ENCODE measurements around the gene DDTL.
"Not testable (repeated sequence)": the region's sequence is repeated elsewhere in the genome, so short reads cannot be mapped to it uniquely, and the experiment has no call there.

The DDTL gene

GRCh38 chr22:23989583-23990244, 23.0 kb downstream of the DDTL start:
- H3K36me3 ChIP-seq (ENCODE audit: control insufficient read depth in 2 of 2, insufficient read depth in 2 of 2, low read length in 2 of 2); H3K27me3 ChIP-seq (ENCODE audit: control insufficient read depth in 1 of 2, insufficient read depth in 2 of 2, low read length in 2 of 2); H3K27ac ChIP-seq (ENCODE audit: low read length); H3K4me1 ChIP-seq (ENCODE audit: control insufficient read depth, insufficient read depth, low read length); H3K4me3 ChIP-seq (ENCODE audit: low read length in 2 of 2); H3K9me3 ChIP-seq (ENCODE audit: control insufficient read depth in 2 of 2, low read length in 2 of 2); H3K9ac ChIP-seq (ENCODE audit: low read length in 2 of 2): not testable (repeated sequence)

GRCh38 chr22:23993080-23993479, 26.4 kb downstream of the DDTL start:
- not testable (repeated sequence) for H3K27me3 ChIP-seq (ENCODE audit: control insufficient read depth in 1 of 2, insufficient read depth in 2 of 2, low read length in 2 of 2); H3K4me3 ChIP-seq (ENCODE audit: low read length in 2 of 2); H3K9ac ChIP-seq (ENCODE audit: low read length in 2 of 2); H3K27ac ChIP-seq (ENCODE audit: low read length); H3K9me3 ChIP-seq (ENCODE audit: control insufficient read depth in 2 of 2, low read length in 2 of 2); H3K4me1 ChIP-seq (ENCODE audit: control insufficient read depth, insufficient read depth, low read length); H3K36me3 ChIP-seq (ENCODE audit: control insufficient read depth in 2 of 2, insufficient read depth in 2 of 2, low read length in 2 of 2)

GRCh38 chr22:23993581-23994177, 27.0 kb downstream of the DDTL start:
- not testable (repeated sequence) for H3K4me3 ChIP-seq (ENCODE audit: low read length in 2 of 2); H3K9ac ChIP-seq (ENCODE audit: low read length in 2 of 2); H3K4me1 ChIP-seq (ENCODE audit: control insufficient read depth, insufficient read depth, low read length); H3K27me3 ChIP-seq (ENCODE audit: control insufficient read depth in 1 of 2, insufficient read depth in 2 of 2, low read length in 2 of 2); H3K27ac ChIP-seq (ENCODE audit: low read length); H3K9me3 ChIP-seq (ENCODE audit: control insufficient read depth in 2 of 2, low read length in 2 of 2); H3K36me3 ChIP-seq (ENCODE audit: control insufficient read depth in 2 of 2, insufficient read depth in 2 of 2, low read length in 2 of 2)

- Histone ChIP-seq H3K27ac (ENCODE audit: low read length) (no peak overlapping the region), H3K4me1 (ENCODE audit: control insufficient read depth, insufficient read depth, low read length) (no peaks in the 10 kb centered on the region), H3K9ac (ENCODE audit: low read length in 2 of 2) (no peak overlapping the region), H3K9me3 (ENCODE audit: control insufficient read depth in 2 of 2, low read length in 2 of 2) (no peaks in the 10 kb centered on the region), H3K4me3 (ENCODE audit: low read length in 2 of 2) (no peak overlapping the region), H3K27me3 (ENCODE audit: control insufficient read depth in 1 of 2, insufficient read depth in 2 of 2, low read length in 2 of 2) (no peaks in the 10 kb centered on the region), H3K36me3 (ENCODE audit: control insufficient read depth in 2 of 2, insufficient read depth in 2 of 2, low read length in 2 of 2) (no peaks in the 10 kb centered on the region)
Observed at GRCh38 chr22:23997092-23997491, 30.4 kb downstream of the DDTL start.

GRCh38 chr22:23999779-24000178, 33.1 kb downstream of the DDTL start:
- H3K9me3 ChIP-seq (ENCODE audit: control insufficient read depth in 2 of 2, low read length in 2 of 2); H3K27ac ChIP-seq (ENCODE audit: low read length); H3K36me3 ChIP-seq (ENCODE audit: control insufficient read depth in 2 of 2, insufficient read depth in 2 of 2, low read length in 2 of 2); H3K27me3 ChIP-seq (ENCODE audit: control insufficient read depth in 1 of 2, insufficient read depth in 2 of 2, low read length in 2 of 2); H3K4me1 ChIP-seq (ENCODE audit: control insufficient read depth, insufficient read depth, low read length); H3K9ac ChIP-seq (ENCODE audit: low read length in 2 of 2); H3K4me3 ChIP-seq (ENCODE audit: low read length in 2 of 2): not testable (repeated sequence)

- Histone ChIP-seq H3K36me3 (ENCODE audit: control insufficient read depth in 2 of 2, insufficient read depth in 2 of 2, low read length in 2 of 2) (no peaks in the 10 kb centered on the region), H3K9ac (ENCODE audit: low read length in 2 of 2) (no peak overlapping the region), H3K27me3 (ENCODE audit: control insufficient read depth in 1 of 2, insufficient read depth in 2 of 2, low read length in 2 of 2) (no peaks in the 10 kb centered on the region), H3K4me3 (ENCODE audit: low read length in 2 of 2) (no peak overlapping the region), H3K27ac (ENCODE audit: low read length) (no peak overlapping the region), H3K9me3 (ENCODE audit: control insufficient read depth in 2 of 2, low read length in 2 of 2) (no peaks in the 10 kb centered on the region), H3K4me1 (ENCODE audit: control insufficient read depth, insufficient read depth, low read length) (peaks cover 11% of the 10 kb centered on the region)
Observed at GRCh38 chr22:24001314-24001713, 34.6 kb downstream of the DDTL start.

GRCh38 chr22:24002272-24002671, 35.6 kb downstream of the DDTL start:
- no peaks in the 10 kb centered on the region for H3K27me3 ChIP-seq (ENCODE audit: control insufficient read depth in 1 of 2, insufficient read depth in 2 of 2, low read length in 2 of 2)

GRCh38 chr22:24002851-24003250, 36.2 kb downstream of the DDTL start:
- no peak overlapping the region for H3K27ac ChIP-seq (ENCODE audit: low read length)
- H3K27me3 ChIP-seq (ENCODE audit: control insufficient read depth in 1 of 2, insufficient read depth in 2 of 2, low read length in 2 of 2), result peaks cover 0 to under 1% of the 10 kb centered on the region in 2 donors
- H3K9ac ChIP-seq (ENCODE audit: low read length in 2 of 2), result no peak overlapping the region
- H3K4me1 ChIP-seq (ENCODE audit: control insufficient read depth, insufficient read depth, low read length), result peaks cover 11% of the 10 kb centered on the region
- H3K36me3 ChIP-seq (ENCODE audit: control insufficient read depth in 2 of 2, insufficient read depth in 2 of 2, low read length in 2 of 2), result no peaks in the 10 kb centered on the region
- no peaks in the 10 kb centered on the region for H3K9me3 ChIP-seq (ENCODE audit: control insufficient read depth in 2 of 2, low read length in 2 of 2)
- no peak overlapping the region for H3K4me3 ChIP-seq (ENCODE audit: low read length in 2 of 2)

More at GRCh38 chr22:24002272-24002671, 35.6 kb downstream of the DDTL start:
- H3K4me3 ChIP-seq (ENCODE audit: low read length in 2 of 2), result no peak overlapping the region
- no peak overlapping the region for H3K27ac ChIP-seq (ENCODE audit: low read length)
- H3K9ac ChIP-seq (ENCODE audit: low read length in 2 of 2), result no peak overlapping the region
- H3K4me1 ChIP-seq (ENCODE audit: control insufficient read depth, insufficient read depth, low read length), result peaks cover 11% of the 10 kb centered on the region
- H3K9me3 ChIP-seq (ENCODE audit: control insufficient read depth in 2 of 2, low read length in 2 of 2), result no peaks in the 10 kb centered on the region
- H3K36me3 ChIP-seq (ENCODE audit: control insufficient read depth in 2 of 2, insufficient read depth in 2 of 2, low read length in 2 of 2), result no peaks in the 10 kb centered on the region

- peaks cover 11% of the 10 kb centered on the region for H3K4me1 ChIP-seq (ENCODE audit: control insufficient read depth, insufficient read depth, low read length)
- H3K27me3 ChIP-seq (ENCODE audit: control insufficient read depth in 1 of 2, insufficient read depth in 2 of 2, low read length in 2 of 2), result peaks cover 0 to 2% of the 10 kb centered on the region in 2 donors
- no peak overlapping the region for H3K27ac ChIP-seq (ENCODE audit: low read length)
- H3K36me3 ChIP-seq (ENCODE audit: control insufficient read depth in 2 of 2, insufficient read depth in 2 of 2, low read length in 2 of 2), result no peaks in the 10 kb centered on the region
- H3K9me3 ChIP-seq (ENCODE audit: control insufficient read depth in 2 of 2, low read length in 2 of 2), result no peaks in the 10 kb centered on the region
- no peak overlapping the region for H3K4me3 ChIP-seq (ENCODE audit: low read length in 2 of 2)
- no peak overlapping the region for H3K9ac ChIP-seq (ENCODE audit: low read length in 2 of 2)
Observed at GRCh38 chr22:24003887-24004286, 37.2 kb downstream of the DDTL start.

GRCh38 chr22:24005201-24005600, 38.5 kb downstream of the DDTL start, which contains the start of gene GSTT4:
Gene GSTT4 (minus strand): TSS chr22:24005453. CDS start chr22:24005356, 97 bp downstream.
- H3K4me1 ChIP-seq (ENCODE audit: control insufficient read depth, insufficient read depth, low read length), result peaks cover 11% of the 10 kb centered on the region
- H3K9ac ChIP-seq (ENCODE audit: low read length in 2 of 2), result peak within 1 kb of the TSS; percentile 17 to 60
- H3K9me3 ChIP-seq (ENCODE audit: control insufficient read depth in 2 of 2, low read length in 2 of 2), result no peaks in the 10 kb centered on the region
- peaks cover 0 to 2% of the 10 kb centered on the region in 2 donors for H3K27me3 ChIP-seq (ENCODE audit: control insufficient read depth in 1 of 2, insufficient read depth in 2 of 2, low read length in 2 of 2)
- no peaks in the 10 kb centered on the region for H3K36me3 ChIP-seq (ENCODE audit: control insufficient read depth in 2 of 2, insufficient read depth in 2 of 2, low read length in 2 of 2)
- peak within 1 kb of the TSS; percentile 71 for H3K27ac ChIP-seq (ENCODE audit: low read length)
- peak within 1 kb of the TSS in 1 of 2 donors; percentile 15 for H3K4me3 ChIP-seq (ENCODE audit: low read length in 2 of 2)

GRCh38 chr22:24006207-24006913, 39.7 kb downstream of the DDTL start:
- H3K27me3 ChIP-seq (ENCODE audit: control insufficient read depth in 1 of 2, insufficient read depth in 2 of 2, low read length in 2 of 2), result peaks cover 0 to 2% of the 10 kb centered on the region in 2 donors
- no peaks in the 10 kb centered on the region for H3K36me3 ChIP-seq (ENCODE audit: control insufficient read depth in 2 of 2, insufficient read depth in 2 of 2, low read length in 2 of 2)
- no peak overlapping the region for H3K4me3 ChIP-seq (ENCODE audit: low read length in 2 of 2)
- peaks cover 11% of the 10 kb centered on the region for H3K4me1 ChIP-seq (ENCODE audit: control insufficient read depth, insufficient read depth, low read length)
- no peaks in the 10 kb centered on the region for H3K9me3 ChIP-seq (ENCODE audit: control insufficient read depth in 2 of 2, low read length in 2 of 2)
- H3K27ac ChIP-seq (ENCODE audit: low read length), result peak overlapping the region; percentile 71
- H3K9ac ChIP-seq (ENCODE audit: low read length in 2 of 2), result no peak overlapping the region

Data from stomach smooth muscle (tissue), 2 donors.